Cardiac fibroblast (primary cell): ENCODE data around the gene KIF4A.
"Not testable (repeated sequence)": the region's sequence is repeated elsewhere in the genome, so short reads cannot be mapped to it uniquely, and the experiment has no call there.

Source experiments
- DNase-seq, 2 donors: peaks; one replicate each; pipeline versions ENCODE4 v3.0.0 to v3.0.0-alpha.2; 2010; ENCODE audit warnings: low read depth in 2 of 2
- H3K4me3 ChIP-seq, 2 donors: replicated peaks in 1 of 2; 1 replicate in 1 of 2; 2 replicates in 1 of 2; pipeline ENCODE4 v1.5.1; 2011; ENCODE audit warnings: low read depth in 2 of 2, low read length in 2 of 2, mild to moderate bottlenecking in 2 of 2, moderate library complexity in 1 of 2
- CTCF ChIP-seq: IDR thresholded peaks from one replicate; pipeline ENCODE4 v1.5.1; 2011; ENCODE audit warnings: low read depth, mild to moderate bottlenecking, low read length, inconsistent platforms

The KIF4A gene

GRCh38 chrX:70352496-70352895, 62.6 kb downstream of the KIF4A start:
- no peak for TF ChIP-seq CTCF
- DNase-seq = no peak

GRCh38 chrX:70353514-70353913, 63.6 kb downstream of the KIF4A start:
- no peak for DNase-seq
- TF ChIP-seq CTCF = no peak
- no peak overlapping the region for H3K4me3 ChIP-seq

More at GRCh38 chrX:70352496-70352895, 62.6 kb downstream of the KIF4A start:
- H3K4me3 ChIP-seq = no peak overlapping the region

- TF ChIP-seq CTCF = no peak
- DNase-seq = peak in 1 of 2 donors; percentile 56
- no peak overlapping the region for H3K4me3 ChIP-seq
Observed at GRCh38 chrX:70354716-70355115, 64.8 kb downstream of the KIF4A start.

- no peak for TF ChIP-seq CTCF
- H3K4me3 ChIP-seq = no peak overlapping the region
Observed at GRCh38 chrX:70359458-70359857, 69.6 kb downstream of the KIF4A start.

GRCh38 chrX:70360366-70360765, 70.5 kb downstream of the KIF4A start:
- DNase-seq = no peak
- no peak for TF ChIP-seq CTCF
- no peak overlapping the region for H3K4me3 ChIP-seq

More at GRCh38 chrX:70359458-70359857, 69.6 kb downstream of the KIF4A start:
- no peak for DNase-seq

- not testable (repeated sequence) for DNase-seq, H3K4me3 ChIP-seq
Observed at GRCh38 chrX:70368731-70369130, 78.8 kb downstream of the KIF4A start.

- no peak for DNase-seq
- no peak overlapping the region for H3K4me3 ChIP-seq
- no peak for TF ChIP-seq CTCF
Observed at GRCh38 chrX:70386235-70386634, 96.3 kb downstream of the KIF4A start.
